ENCODE measurements around the gene ETV6. TPM values are rescaled to one million over a fixed set of nuclear protein-coding genes. Genes with fewer than 3 reads are reported as not detected.
A peak's percentile ranks its signal among the peaks of the same experiment; 100 is the strongest.

Gene ETV6
- total and polyA plus RNA-seq, 9 of the 15 experiments (the other 6 are each of a cell fraction or from before 2014, with no cell fraction given) = 0.81 to 12.7 (median 4.1) TPM

DNA sequence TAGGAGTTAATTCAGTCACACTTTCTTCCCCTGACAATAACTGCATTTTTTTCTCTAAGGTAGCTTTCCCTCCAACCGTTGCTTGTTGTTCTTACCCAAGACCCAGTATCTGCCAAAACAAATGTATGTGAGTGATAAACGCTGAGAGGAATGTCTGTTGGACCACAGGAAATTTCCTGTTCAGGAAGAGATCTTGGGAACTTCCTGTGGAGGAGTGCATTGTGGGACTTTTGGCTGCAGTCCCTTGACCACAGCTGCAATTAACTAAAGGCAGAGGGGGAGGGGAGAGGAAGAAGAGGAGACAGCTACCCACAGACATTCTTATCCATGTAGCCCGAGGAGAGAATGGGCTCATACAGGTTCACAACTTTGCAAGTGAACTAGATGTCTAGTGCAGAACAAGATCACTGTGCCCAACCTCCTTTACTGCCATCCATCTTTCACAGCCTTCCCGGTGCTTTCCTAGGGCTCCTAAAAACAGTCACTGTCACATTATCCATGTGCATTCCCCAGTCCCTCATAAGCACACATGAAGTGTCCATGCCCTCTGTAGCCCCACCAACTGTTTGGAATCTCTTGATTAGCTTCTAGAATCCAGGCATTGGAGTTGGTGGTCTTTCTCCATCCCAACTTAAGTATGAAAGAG, 149.5 kb downstream of the ETV6 start (continued):
- TF ChIP-seq, protein P1, sequence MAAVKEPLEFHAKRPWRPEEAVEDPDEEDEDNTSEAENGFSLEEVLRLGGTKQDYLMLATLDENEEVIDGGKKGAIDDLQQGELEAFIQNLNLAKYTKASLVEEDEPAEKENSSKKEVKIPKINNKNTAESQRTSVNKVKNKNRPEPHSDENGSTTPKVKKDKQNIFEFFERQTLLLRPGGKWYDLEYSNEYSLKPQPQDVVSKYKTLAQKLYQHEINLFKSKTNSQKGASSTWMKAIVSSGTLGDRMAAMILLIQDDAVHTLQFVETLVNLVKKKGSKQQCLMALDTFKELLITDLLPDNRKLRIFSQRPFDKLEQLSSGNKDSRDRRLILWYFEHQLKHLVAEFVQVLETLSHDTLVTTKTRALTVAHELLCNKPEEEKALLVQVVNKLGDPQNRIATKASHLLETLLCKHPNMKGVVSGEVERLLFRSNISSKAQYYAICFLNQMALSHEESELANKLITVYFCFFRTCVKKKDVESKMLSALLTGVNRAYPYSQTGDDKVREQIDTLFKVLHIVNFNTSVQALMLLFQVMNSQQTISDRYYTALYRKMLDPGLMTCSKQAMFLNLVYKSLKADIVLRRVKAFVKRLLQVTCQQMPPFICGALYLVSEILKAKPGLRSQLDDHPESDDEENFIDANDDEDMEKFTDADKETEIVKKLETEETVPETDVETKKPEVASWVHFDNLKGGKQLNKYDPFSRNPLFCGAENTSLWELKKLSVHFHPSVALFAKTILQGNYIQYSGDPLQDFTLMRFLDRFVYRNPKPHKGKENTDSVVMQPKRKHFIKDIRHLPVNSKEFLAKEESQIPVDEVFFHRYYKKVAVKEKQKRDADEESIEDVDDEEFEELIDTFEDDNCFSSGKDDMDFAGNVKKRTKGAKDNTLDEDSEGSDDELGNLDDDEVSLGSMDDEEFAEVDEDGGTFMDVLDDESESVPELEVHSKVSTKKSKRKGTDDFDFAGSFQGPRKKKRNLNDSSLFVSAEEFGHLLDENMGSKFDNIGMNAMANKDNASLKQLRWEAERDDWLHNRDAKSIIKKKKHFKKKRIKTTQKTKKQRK (IDR thresholded peaks at IDR 0.05; ENCODE audit: borderline replicate concordance, low read depth, low read length) = no peak
- TF ChIP-seq DMBX1 (CRISPR knock-in tag; IDR thresholded peaks at IDR 0.05; ENCODE audit: borderline replicate concordance) (no peak), TAL1 (IDR thresholded peaks at IDR 0.05) (peak; percentile 70), TSC22D4 (tag; IDR thresholded peaks at IDR 0.05) (no peak), ZNF124 (CRISPR knock-in tag; IDR thresholded peaks at IDR 0.05) (no peak), ARNT (IDR thresholded peaks at IDR 0.05) (0 out of 4 replicates have a peak, but pooled peaks of 1 of the 2 experiments have one; percentile 23), CHD4 (IDR thresholded peaks at IDR 0.05; ENCODE audit: insufficient read depth, insufficient replicate concordance, low read depth, low read length, poor library complexity, severe bottlenecking) (no peak), KHSRP (IDR thresholded peaks at IDR 0.05) (no peak), DIDO1 (tag; IDR thresholded peaks at IDR 0.05; ENCODE audit: low read depth) (no peak), RAD51 (IDR thresholded peaks at IDR 0.05; ENCODE audit: borderline replicate concordance, low read depth) (no peak), EP300 (IDR thresholded peaks at IDR 0.05; ENCODE audit: low read length) (peak; percentile 98), RAD21 (CRISPR knock-in tag; conservative IDR thresholded peaks at IDR 0.05 in 1 of 2, IDR thresholded peaks at IDR 0.05 in 1 of 2) (peak in 1 of 2 experiments; percentile 15; a peak in 2 of 4 replicates), ZNF232 (CRISPR knock-in tag; IDR thresholded peaks at IDR 0.05) (no peak)
- TF ChIP-seq, protein P2, sequence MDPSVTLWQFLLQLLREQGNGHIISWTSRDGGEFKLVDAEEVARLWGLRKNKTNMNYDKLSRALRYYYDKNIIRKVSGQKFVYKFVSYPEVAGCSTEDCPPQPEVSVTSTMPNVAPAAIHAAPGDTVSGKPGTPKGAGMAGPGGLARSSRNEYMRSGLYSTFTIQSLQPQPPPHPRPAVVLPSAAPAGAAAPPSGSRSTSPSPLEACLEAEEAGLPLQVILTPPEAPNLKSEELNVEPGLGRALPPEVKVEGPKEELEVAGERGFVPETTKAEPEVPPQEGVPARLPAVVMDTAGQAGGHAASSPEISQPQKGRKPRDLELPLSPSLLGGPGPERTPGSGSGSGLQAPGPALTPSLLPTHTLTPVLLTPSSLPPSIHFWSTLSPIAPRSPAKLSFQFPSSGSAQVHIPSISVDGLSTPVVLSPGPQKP (CRISPR knock-in tag; IDR thresholded peaks at IDR 0.05) = no peak
- TF ChIP-seq, protein P3, sequence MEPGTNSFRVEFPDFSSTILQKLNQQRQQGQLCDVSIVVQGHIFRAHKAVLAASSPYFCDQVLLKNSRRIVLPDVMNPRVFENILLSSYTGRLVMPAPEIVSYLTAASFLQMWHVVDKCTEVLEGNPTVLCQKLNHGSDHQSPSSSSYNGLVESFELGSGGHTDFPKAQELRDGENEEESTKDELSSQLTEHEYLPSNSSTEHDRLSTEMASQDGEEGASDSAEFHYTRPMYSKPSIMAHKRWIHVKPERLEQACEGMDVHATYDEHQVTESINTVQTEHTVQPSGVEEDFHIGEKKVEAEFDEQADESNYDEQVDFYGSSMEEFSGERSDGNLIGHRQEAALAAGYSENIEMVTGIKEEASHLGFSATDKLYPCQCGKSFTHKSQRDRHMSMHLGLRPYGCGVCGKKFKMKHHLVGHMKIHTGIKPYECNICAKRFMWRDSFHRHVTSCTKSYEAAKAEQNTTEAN (CRISPR knock-in tag; IDR thresholded peaks at IDR 0.05) = no peak
- TF ChIP-seq, protein P4, sequence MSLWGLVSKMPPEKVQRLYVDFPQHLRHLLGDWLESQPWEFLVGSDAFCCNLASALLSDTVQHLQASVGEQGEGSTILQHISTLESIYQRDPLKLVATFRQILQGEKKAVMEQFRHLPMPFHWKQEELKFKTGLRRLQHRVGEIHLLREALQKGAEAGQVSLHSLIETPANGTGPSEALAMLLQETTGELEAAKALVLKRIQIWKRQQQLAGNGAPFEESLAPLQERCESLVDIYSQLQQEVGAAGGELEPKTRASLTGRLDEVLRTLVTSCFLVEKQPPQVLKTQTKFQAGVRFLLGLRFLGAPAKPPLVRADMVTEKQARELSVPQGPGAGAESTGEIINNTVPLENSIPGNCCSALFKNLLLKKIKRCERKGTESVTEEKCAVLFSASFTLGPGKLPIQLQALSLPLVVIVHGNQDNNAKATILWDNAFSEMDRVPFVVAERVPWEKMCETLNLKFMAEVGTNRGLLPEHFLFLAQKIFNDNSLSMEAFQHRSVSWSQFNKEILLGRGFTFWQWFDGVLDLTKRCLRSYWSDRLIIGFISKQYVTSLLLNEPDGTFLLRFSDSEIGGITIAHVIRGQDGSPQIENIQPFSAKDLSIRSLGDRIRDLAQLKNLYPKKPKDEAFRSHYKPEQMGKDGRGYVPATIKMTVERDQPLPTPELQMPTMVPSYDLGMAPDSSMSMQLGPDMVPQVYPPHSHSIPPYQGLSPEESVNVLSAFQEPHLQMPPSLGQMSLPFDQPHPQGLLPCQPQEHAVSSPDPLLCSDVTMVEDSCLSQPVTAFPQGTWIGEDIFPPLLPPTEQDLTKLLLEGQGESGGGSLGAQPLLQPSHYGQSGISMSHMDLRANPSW (CRISPR knock-in tag; IDR thresholded peaks at IDR 0.05) = no peak
- TF ChIP-seq, protein P5, sequence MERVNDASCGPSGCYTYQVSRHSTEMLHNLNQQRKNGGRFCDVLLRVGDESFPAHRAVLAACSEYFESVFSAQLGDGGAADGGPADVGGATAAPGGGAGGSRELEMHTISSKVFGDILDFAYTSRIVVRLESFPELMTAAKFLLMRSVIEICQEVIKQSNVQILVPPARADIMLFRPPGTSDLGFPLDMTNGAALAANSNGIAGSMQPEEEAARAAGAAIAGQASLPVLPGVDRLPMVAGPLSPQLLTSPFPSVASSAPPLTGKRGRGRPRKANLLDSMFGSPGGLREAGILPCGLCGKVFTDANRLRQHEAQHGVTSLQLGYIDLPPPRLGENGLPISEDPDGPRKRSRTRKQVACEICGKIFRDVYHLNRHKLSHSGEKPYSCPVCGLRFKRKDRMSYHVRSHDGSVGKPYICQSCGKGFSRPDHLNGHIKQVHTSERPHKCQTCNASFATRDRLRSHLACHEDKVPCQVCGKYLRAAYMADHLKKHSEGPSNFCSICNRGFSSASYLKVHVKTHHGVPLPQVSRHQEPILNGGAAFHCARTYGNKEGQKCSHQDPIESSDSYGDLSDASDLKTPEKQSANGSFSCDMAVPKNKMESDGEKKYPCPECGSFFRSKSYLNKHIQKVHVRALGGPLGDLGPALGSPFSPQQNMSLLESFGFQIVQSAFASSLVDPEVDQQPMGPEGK (CRISPR knock-in tag; IDR thresholded peaks at IDR 0.05; ENCODE audit: borderline replicate concordance) = no peak
